Measurements from ENCODE around the gene PPP1CC.

The PPP1CC gene

GRCh38 chr12:110690127-110690430 lies 52.6 kb downstream of the PPP1CC start:
- FAIRE-seq (no peak), DNase-seq (ENCODE audit: extremely low spot score, insufficient read length, low read depth) (no peak)

GRCh38 chr12:110689281-110690126 lies 53.2 kb downstream of the PPP1CC start:
- peak; percentile 94 for FAIRE-seq
- peak; percentile 55 for DNase-seq (ENCODE audit: extremely low spot score, insufficient read length, low read depth)

- FAIRE-seq: peak; percentile 60
- DNase-seq (ENCODE audit: extremely low spot score, insufficient read length, low read depth): no peak
Observed at GRCh38 chr12:110688446-110689280, 54.0 kb downstream of the PPP1CC start, which contains the start of gene HVCN1. Gene HVCN1, minus strand, starts transcription at chr12:110689115. Its CDS starts 5,870 bp downstream, at chr12:110683245.

GRCh38 chr12:110687396-110688169 lies 55.1 kb downstream of the PPP1CC start:
- FAIRE-seq: peak; percentile 88

GRCh38 chr12:110686294-110686903 lies 56.3 kb downstream of the PPP1CC start:
- FAIRE-seq: peak; percentile 75
- DNase-seq (ENCODE audit: extremely low spot score, insufficient read length, low read depth): no peak

More at GRCh38 chr12:110687396-110688169, 55.1 kb downstream of the PPP1CC start:
- no peak for DNase-seq (ENCODE audit: extremely low spot score, insufficient read length, low read depth)

- FAIRE-seq: peak; percentile 74
- no peak for DNase-seq (ENCODE audit: extremely low spot score, insufficient read length, low read depth)
Observed at GRCh38 chr12:110684312-110684836, 58.3 kb downstream of the PPP1CC start.

- FAIRE-seq: no peak
- DNase-seq (ENCODE audit: extremely low spot score, insufficient read length, low read depth): no peak
Observed at GRCh38 chr12:110683888-110684287, 58.8 kb downstream of the PPP1CC start.

- FAIRE-seq (no peak), DNase-seq (ENCODE audit: extremely low spot score, insufficient read length, low read depth) (no peak)
Observed at GRCh38 chr12:110680032-110680431, 62.7 kb downstream of the PPP1CC start.

GRCh38 chr12:110679201-110679600 lies 63.5 kb downstream of the PPP1CC start:
- no peak for FAIRE-seq

GRCh38 chr12:110677982-110678381 lies 64.7 kb downstream of the PPP1CC start:
- FAIRE-seq (no peak), DNase-seq (ENCODE audit: extremely low spot score, insufficient read length, low read depth) (no peak)

More at GRCh38 chr12:110679201-110679600, 63.5 kb downstream of the PPP1CC start:
- DNase-seq (ENCODE audit: extremely low spot score, insufficient read length, low read depth): no peak

GRCh38 chr12:110677206-110677911 lies 65.3 kb downstream of the PPP1CC start:
- DNase-seq (ENCODE audit: extremely low spot score, insufficient read length, low read depth) (peak; percentile 66), FAIRE-seq (peak; percentile 99)

GRCh38 chr12:110676171-110676570 lies 66.5 kb downstream of the PPP1CC start:
- FAIRE-seq (no peak), DNase-seq (ENCODE audit: extremely low spot score, insufficient read length, low read depth) (no peak)

- FAIRE-seq (peak; percentile 99), DNase-seq (ENCODE audit: extremely low spot score, insufficient read length, low read depth) (no peak)
Observed at GRCh38 chr12:110670161-110670701, 72.5 kb downstream of the PPP1CC start.
